ENCODE data around the gene MAPK1.
A peak's percentile ranks its signal among the peaks of the same experiment; 100 is the strongest.
"Not testable (repeated sequence)": the region's sequence is repeated elsewhere in the genome, so short reads cannot be mapped to it uniquely, and the experiment has no call there.

Gene MAPK1

GRCh38 chr22:21881841-21882753, 14.7 kb upstream of the MAPK1 start:
- no peak for DNase-seq

DNA sequence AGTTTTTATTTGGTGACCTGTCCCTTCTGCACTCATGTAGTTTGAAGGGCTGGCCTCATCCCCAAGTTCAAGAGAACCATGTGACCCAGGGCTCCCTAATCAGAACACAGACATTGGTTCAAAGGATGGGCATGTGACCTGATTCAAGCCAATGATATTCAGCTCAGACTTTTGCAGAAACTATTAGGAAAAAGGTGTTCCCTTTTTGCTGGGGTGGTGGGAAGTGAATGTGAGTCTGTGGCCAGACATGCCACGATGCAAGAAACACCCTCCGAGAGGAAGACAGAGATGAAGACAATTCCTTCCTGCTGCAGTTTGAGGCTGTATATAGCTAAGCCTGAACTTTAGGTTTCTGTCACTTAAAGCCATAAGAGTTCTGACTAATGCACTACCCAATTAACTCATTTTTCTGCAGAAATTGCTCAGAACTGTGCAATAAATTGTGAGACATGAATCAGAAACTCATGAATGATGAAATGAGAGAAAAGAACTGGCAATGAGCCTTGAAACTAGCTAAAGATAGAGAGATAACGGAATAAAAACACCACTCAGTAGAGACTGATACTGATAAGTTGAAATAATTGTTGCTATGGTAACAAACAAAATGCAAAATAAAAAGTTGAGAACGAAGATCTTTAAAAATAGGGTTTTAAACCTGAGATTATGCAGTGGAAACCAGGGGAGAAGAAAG, 9.2 kb upstream of the MAPK1 start:
- DNase-seq, result peak; percentile 25

- not testable (repeated sequence) for DNase-seq
These were observed 7.5 kb upstream of the MAPK1 start for GRCh38 chr22:21874953-21875352.

- DNase-seq, result no peak
These were observed 6.2 kb upstream of the MAPK1 start for GRCh38 chr22:21873619-21874018.

GRCh38 chr22:21872741-21873140, 5.3 kb upstream of the MAPK1 start:
- DNase-seq, result not testable (repeated sequence)

DNA sequence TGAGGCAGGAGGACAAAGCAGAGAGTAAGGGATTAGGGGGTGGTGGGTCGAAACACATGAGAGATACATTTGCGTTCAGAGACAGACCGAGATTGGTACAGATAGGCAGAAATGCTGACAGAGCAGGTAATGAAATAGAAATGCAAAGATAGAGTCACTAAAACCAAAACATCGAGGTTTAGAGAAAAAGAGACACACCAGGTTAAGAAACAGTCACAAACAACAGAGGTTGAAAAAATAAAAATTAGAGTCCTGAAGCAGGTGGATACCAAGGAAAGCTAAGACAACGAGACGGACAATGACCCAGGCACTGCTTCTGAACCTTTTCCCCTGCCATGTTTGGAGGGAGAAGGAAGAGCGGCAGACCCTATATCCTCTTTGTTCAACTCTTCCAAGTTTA, 1.2 kb upstream of the MAPK1 start:
- DNase-seq, result no peak

- peak; percentile 28 for DNase-seq
These were observed 465 bp downstream of the MAPK1 start for GRCh38 chr22:21866833-21867527.

DNA sequence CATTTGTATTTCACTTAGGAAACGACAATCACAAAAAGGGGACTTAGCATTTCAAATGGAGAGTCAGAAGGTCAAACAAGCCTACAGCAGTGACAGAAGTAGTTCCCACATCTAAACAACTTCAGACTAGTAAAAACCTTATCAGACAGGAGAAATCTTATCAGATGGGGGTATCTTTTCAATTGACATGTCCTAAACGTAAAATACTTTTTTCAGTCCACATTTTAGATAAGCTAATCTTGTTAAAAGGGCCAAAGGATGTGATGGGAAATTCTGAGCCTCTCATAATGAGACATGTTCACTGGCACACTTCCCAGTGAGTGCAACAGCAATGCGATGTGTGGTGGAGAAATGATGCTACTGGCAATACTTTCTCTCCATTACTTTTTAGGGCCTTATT, 2.4 kb downstream of the MAPK1 start:
- peak; percentile 16 for DNase-seq

GRCh38 chr22:21862386-21863245, 4.8 kb downstream of the MAPK1 start:
- no peak for DNase-seq

- DNase-seq, result no peak
These were observed 5.6 kb downstream of the MAPK1 start for GRCh38 chr22:21861851-21862250.

GRCh38 chr22:21861264-21861848, 6.1 kb downstream of the MAPK1 start:
- no peak for DNase-seq

- no peak for DNase-seq
These were observed 6.9 kb downstream of the MAPK1 start for GRCh38 chr22:21860491-21861039.

- DNase-seq, result no peak
These were observed 9.2 kb downstream of the MAPK1 start for GRCh38 chr22:21858025-21858764.

- DNase-seq, result no peak
These were observed 9.9 kb downstream of the MAPK1 start for GRCh38 chr22:21857481-21857914.

DNA sequence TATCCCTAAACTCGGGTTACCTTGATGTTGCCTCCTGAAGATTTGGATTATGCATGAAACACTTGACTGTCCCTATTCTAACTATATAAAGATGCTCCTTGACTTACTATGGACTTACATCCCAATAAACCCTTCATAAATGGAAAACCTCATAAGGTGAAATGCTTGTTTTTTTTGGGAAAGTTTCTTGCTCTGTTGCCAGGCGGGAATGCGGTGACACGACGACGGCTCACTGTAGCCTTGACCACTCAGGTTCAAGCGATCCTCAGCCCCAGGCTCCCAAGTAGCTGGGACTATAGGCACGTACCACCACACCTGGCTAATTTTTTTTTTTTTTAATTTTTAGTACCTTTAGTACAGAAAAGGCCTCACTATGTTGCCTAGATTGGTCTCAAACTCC, 10.6 kb downstream of the MAPK1 start:
- no peak for DNase-seq

GRCh38 chr22:21856197-21856596, 11.2 kb downstream of the MAPK1 start:
- no peak for DNase-seq

DNA sequence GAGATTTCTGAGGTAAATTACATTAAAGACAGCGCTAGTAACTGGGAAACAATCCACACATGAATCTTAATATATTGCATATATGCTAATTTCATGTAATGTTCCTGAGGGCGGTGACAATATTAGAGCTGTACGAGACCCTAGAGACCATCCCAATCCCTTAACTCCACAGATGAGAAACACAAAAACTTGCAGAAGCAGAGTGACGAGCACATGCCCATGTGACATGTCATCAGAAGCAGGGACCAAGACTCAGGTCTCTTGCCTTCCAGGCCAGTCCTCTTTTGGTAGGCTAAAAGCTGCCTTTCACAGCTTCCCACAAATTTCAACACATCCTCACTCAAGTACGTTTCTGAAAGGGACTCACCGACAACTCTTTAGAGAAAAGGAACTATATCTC, 11.8 kb downstream of the MAPK1 start:
- DNase-seq, result no peak

GRCh38 chr22:21850660-21851059, 16.8 kb downstream of the MAPK1 start:
- no peak for DNase-seq

DNA sequence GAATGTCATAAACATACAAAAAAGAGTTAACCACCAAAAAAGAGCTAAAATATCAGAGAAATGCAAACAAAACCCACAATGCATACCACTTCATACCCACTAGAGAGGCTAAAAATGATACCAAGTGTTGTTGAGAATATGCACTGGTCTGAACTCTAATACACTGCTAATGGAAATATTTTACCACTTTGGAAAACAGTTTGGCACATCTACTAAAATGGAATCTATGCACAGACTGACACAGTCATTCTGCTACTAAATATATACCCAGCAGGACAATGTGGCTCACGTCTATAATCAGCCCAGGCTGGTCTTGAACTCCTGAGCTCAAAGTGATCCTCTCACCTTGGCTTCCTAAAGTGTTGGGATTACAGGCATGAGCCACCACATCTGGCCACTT, 18.0 kb downstream of the MAPK1 start:
- no peak for DNase-seq

DNA sequence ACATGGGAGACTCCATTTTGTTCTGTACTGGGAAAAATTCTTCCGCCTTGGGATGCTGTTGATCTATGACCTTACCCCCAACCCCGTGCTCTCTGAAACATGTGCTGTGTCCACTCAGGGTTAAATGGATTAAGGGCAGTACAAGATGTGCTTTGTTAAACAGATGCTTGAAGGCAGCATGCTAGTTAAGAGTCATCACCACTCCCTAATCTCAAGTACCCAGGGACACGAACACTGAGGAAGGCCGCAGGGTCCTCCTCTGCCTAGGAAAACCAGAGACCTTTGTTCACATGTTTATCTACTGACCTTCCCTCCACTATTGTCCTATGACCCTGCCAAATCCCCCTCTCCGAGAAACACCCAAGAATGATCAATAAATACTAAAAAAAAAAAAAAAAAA, 19.4 kb downstream of the MAPK1 start:
- not testable (repeated sequence) for DNase-seq

Data from CD4-positive, alpha-beta T cell treated with Interleukin-12 subunit alpha and Interleukin-12 subunit beta, for 1 hour (primary cell).